Measurements from ENCODE around the gene SIX5.

The SIX5 gene

DNA sequence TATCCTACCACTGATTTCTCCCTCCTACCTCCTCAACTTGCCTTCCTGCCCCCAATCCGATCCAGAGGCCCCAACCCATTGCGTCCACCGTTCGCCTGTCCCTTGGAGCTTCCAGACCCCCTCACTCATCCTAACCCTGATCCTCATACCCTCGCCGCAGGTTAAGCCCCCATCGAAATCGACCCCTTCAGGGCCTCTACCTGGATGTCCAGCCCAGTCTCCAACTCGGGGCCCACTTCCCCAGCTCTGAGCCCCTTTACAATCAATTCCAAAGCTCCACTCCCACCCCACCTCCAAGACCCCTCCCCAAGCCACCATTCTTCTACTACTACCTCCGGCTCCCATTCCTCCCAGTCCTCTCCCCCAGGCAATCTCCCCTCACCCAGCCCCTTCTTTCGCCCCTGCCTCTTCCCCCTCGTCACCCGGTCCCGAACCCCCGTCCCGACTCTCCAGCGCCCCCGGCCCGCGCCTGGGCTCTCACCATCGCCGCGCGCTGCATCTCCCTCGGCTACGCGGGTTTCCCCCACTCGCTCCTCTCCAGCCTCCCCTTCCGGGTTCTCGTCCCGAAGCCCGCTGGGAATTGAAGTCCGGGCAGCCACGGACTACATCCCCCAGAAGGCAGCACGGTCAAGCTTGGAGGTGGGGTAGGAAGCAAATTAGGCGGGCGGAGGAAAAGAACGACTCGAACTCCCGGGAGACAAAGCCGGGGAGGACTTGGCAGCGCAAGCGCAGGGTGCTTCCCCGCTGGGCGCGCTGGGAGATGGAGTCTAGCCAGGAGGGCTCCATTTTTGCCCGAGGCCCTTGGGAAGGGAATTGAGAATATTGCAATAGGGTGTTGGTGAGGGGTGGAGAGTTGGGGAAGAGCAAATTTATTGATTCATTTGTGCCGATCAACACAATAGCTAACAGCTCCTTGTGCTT lies 38.4 kb downstream of the SIX5 start, which contains the start of gene FBXO46 (continued):
- TF ChIP-seq ZNF18 (tag by site-specific recombination; IDR thresholded peaks at IDR 0.05), result no peak
- no peak for TF ChIP-seq REPIN1 (tag by site-specific recombination; IDR thresholded peaks at IDR 0.05; ENCODE audit: low read depth)
- no peak for TF ChIP-seq ZNF350 (tag by site-specific recombination; IDR thresholded peaks at IDR 0.05)
- no peak for TF ChIP-seq ZNF621 (tag by site-specific recombination; IDR thresholded peaks at IDR 0.05)
- no peak for TF ChIP-seq ZNF585B (tag by site-specific recombination; IDR thresholded peaks at IDR 0.05)
- TF ChIP-seq SETDB1 (IDR thresholded peaks at IDR 0.05; ENCODE audit: insufficient read length, low read length), result no peak
- TF ChIP-seq ZNF48 (tag by site-specific recombination; IDR thresholded peaks at IDR 0.05), result no peak
- no peak for TF ChIP-seq ZNF768 (tag by site-specific recombination; IDR thresholded peaks at IDR 0.05)
- TF ChIP-seq ZNF488 (tag by site-specific recombination; IDR thresholded peaks at IDR 0.05), result no peak
- TF ChIP-seq ZNF416 (tag by site-specific recombination; IDR thresholded peaks at IDR 0.05), result no peak
- TF ChIP-seq GFI1B (tag by site-specific recombination; IDR thresholded peaks at IDR 0.05), result no peak
- TF ChIP-seq REST (tag by site-specific recombination; IDR thresholded peaks at IDR 0.05), result peak; percentile 31; the same call in 1 of the 2 replicates
- TF ChIP-seq ZNF610 (tag by site-specific recombination; IDR thresholded peaks at IDR 0.05; ENCODE audit: borderline replicate concordance), result no peak
- no peak for TF ChIP-seq ZNF624 (tag by site-specific recombination; IDR thresholded peaks at IDR 0.05)
- TF ChIP-seq SP2 (tag by site-specific recombination; IDR thresholded peaks at IDR 0.05), result peak; percentile 59
- no peak for TF ChIP-seq ZNF221 (tag by site-specific recombination; IDR thresholded peaks at IDR 0.05; ENCODE audit: borderline replicate concordance)
- no peak for TF ChIP-seq ZNF830 (tag by site-specific recombination; IDR thresholded peaks at IDR 0.05; ENCODE audit: low read depth)
- TF ChIP-seq, protein P1, sequence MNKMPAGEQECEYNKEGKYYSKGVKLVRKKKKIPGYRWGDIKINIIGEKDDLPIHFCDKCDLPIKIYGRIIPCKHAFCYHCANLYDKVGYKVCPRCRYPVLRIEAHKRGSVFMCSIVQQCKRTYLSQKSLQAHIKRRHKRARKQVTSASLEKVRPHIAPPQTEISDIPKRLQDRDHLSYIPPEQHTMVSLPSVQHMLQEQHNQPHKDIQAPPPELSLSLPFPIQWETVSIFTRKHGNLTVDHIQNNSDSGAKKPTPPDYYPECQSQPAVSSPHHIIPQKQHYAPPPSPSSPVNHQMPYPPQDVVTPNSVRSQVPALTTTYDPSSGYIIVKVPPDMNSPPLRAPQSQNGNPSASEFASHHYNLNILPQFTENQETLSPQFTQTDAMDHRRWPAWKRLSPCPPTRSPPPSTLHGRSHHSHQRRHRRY (tag by site-specific recombination; IDR thresholded peaks at IDR 0.05), result no peak
- TF ChIP-seq ZSCAN4 (tag by site-specific recombination; IDR thresholded peaks at IDR 0.05), result no peak
- TF ChIP-seq ZNF140 (tag by site-specific recombination; IDR thresholded peaks at IDR 0.05), result no peak
- TF ChIP-seq, protein P2, sequence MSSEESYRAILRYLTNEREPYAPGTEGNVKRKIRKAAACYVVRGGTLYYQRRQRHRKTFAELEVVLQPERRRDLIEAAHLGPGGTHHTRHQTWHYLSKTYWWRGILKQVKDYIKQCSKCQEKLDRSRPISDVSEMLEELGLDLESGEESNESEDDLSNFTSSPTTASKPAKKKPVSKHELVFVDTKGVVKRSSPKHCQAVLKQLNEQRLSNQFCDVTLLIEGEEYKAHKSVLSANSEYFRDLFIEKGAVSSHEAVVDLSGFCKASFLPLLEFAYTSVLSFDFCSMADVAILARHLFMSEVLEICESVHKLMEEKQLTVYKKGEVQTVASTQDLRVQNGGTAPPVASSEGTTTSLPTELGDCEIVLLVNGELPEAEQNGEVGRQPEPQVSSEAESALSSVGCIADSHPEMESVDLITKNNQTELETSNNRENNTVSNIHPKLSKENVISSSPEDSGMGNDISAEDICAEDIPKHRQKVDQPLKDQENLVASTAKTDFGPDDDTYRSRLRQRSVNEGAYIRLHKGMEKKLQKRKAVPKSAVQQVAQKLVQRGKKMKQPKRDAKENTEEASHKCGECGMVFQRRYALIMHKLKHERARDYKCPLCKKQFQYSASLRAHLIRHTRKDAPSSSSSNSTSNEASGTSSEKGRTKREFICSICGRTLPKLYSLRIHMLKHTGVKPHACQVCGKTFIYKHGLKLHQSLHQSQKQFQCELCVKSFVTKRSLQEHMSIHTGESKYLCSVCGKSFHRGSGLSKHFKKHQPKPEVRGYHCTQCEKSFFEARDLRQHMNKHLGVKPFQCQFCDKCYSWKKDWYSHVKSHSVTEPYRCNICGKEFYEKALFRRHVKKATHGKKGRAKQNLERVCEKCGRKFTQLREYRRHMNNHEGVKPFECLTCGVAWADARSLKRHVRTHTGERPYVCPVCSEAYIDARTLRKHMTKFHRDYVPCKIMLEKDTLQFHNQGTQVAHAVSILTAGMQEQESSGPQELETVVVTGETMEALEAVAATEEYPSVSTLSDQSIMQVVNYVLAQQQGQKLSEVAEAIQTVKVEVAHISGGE (tag by site-specific recombination; conservative IDR thresholded peaks at IDR 0.05; ENCODE audit: low read depth), result peak; percentile 93
- TF ChIP-seq IKZF3 (tag by site-specific recombination; IDR thresholded peaks at IDR 0.05), result peak; percentile 97
- TF ChIP-seq, protein P3, sequence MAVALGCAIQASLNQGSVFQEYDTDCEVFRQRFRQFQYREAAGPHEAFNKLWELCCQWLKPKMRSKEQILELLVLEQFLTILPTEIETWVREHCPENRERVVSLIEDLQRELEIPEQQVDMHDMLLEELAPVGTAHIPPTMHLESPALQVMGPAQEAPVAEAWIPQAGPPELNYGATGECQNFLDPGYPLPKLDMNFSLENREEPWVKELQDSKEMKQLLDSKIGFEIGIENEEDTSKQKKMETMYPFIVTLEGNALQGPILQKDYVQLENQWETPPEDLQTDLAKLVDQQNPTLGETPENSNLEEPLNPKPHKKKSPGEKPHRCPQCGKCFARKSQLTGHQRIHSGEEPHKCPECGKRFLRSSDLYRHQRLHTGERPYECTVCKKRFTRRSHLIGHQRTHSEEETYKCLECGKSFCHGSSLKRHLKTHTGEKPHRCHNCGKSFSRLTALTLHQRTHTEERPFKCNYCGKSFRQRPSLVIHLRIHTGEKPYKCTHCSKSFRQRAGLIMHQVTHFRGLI (tag by site-specific recombination; IDR thresholded peaks at IDR 0.05), result peak; percentile 47; the same call in 1 of the 2 replicates
- no peak for TF ChIP-seq ZNF404 (tag by site-specific recombination; IDR thresholded peaks at IDR 0.05)
- no peak for TF ChIP-seq OSR2 (tag by site-specific recombination; IDR thresholded peaks at IDR 0.05)
- TF ChIP-seq ZNF174 (tag by site-specific recombination; IDR thresholded peaks at IDR 0.05), result no peak
